NB4 (cell line): ENCODE data around the gene DCC.

Source experiments
- DNase-seq: peaks from one replicate; pipeline ENCODE4 v3.0.0; 2010; ENCODE audit warnings: low read depth
- H3K4me3 ChIP-seq: one replicate; pipeline ENCODE4 v1.5.1; 2011; ENCODE audit warnings: mild to moderate bottlenecking, low read depth, low read length, moderate library complexity
- CTCF ChIP-seq: IDR thresholded peaks from one replicate; pipeline ENCODE4 v1.5.1; 2012; ENCODE audit warnings: low read depth, low read length
- MAX ChIP-seq: IDR thresholded peaks from 2 replicates; pipeline ENCODE4 v1.6.1; 2011; ENCODE audit warnings: low read depth, low read length
- MYC ChIP-seq: IDR thresholded peaks from 2 replicates; pipeline ENCODE4 v1.6.1; 2011; ENCODE audit warnings: low read depth, low read length
- POLR2A ChIP-seq: IDR thresholded peaks from 2 replicates; pipeline ENCODE4 v1.6.1; 2011; ENCODE audit warnings: mild to moderate bottlenecking; ENCODE audit not compliant: insufficient read length; ENCODE audit errors: extremely low read depth

The DCC gene

DNA sequence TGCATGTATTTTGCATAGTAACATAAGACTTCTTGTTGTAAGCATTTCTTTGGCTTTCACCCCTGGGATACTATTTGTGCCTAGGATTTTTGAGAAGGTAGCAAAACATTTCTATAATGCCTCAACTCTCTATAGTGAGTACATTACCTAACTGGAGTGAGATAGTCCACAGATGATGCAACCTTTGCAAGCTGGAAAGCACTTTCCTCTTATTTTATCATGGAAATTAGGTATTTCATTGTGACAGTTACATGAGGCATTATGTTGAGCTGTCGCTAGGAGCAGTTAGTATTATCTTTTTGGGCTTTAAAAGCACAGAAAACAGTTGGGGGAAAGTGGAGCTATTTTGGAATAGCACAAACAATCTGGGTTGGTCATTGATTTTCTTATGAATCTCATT, 786.2 kb downstream of the DCC start:
- no peak overlapping the region for H3K4me3 ChIP-seq
- no peak for DNase-seq
- TF ChIP-seq POLR2A = no peak
- no peak for TF ChIP-seq MAX
- TF ChIP-seq MYC = no peak
- no peak for TF ChIP-seq CTCF

DNA sequence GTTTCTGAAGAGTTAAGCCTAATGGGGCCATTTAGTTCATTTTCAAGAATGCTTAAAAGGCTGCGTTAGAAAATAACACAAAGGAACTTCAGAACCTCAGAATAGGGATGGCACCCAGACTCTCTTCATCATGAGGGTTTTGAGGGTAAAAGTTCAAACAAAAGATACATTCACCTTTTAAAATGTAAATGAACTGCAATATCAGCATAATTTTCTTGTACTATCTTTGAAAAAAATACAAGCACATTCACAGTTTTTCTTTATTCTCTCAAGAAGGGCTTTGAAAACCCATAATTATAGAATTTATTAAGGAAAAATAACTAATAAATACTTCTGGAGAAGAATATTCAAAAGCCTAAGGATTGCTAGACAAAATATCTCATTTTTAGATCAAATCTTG, 791.0 kb downstream of the DCC start:
- no peak overlapping the region for H3K4me3 ChIP-seq
- no peak for TF ChIP-seq CTCF
- TF ChIP-seq POLR2A = no peak
- TF ChIP-seq MYC = no peak
- TF ChIP-seq MAX = no peak
- DNase-seq = no peak

- H3K4me3 ChIP-seq = no peak overlapping the region
- no peak for TF ChIP-seq CTCF
- TF ChIP-seq POLR2A = no peak
- no peak for TF ChIP-seq MYC
- no peak for TF ChIP-seq MAX
- no peak for DNase-seq
Observed at GRCh38 chr18:53134711-53135110, 794.7 kb downstream of the DCC start.

DNA sequence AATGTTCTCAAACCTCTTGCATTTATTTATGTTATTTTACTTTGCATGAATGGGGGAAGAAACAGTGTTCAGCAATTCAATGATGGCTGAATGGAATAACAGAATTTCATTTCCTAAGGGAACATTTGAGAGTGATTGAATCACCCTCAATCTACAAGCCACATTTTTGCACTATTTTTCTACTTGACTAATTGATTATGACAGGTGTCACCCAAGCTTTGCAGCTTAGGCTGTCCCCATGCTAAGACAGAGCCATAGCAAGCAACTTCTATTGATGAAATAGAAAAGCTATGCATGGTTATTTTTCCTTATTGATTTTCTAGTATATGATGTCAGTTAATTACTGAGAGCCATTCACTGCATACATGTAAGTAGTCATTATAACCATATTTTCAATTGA, 795.7 kb downstream of the DCC start:
- DNase-seq = no peak
- TF ChIP-seq MAX (no peak), CTCF (no peak), MYC (no peak), POLR2A (no peak)
- no peak overlapping the region for H3K4me3 ChIP-seq

- no peak for DNase-seq
- no peak overlapping the region for H3K4me3 ChIP-seq
- TF ChIP-seq CTCF = no peak
Observed at GRCh38 chr18:53139746-53140500, 799.9 kb downstream of the DCC start.

- no peak overlapping the region for H3K4me3 ChIP-seq
- DNase-seq = no peak
- no peak for TF ChIP-seq MYC
- no peak for TF ChIP-seq CTCF
- no peak for TF ChIP-seq MAX
Observed at GRCh38 chr18:53142005-53142404, 802.0 kb downstream of the DCC start.
